Activated naive CD4-positive, alpha-beta T cell treated with anti-CD3 and anti-CD28 coated beads for 36 hours (primary cell): Measurements from ENCODE around the gene POLE. TPM values are rescaled to one million over a fixed set of nuclear protein-coding genes. Genes with fewer than 3 reads are reported as not detected.
"Not testable (repeated sequence)": the region's sequence is repeated elsewhere in the genome, so short reads cannot be mapped to it uniquely, and the experiment has no call there.

Experiments
- CTCF ChIA-PET: fragments of 350-600 bp; sonication (Branson Sonifier 250); formaldehyde crosslinking; loops from one replicate; lab custom pipeline; 2021; ENCODE audit warnings: antibody characterized with exemption; lab: Charles Lee
- DNase-seq: peaks from one replicate; pipeline ENCODE4 v3.0.0-alpha.2; 2020
- H3K27ac Mint-ChIP-seq: one replicate; pipeline ENCODE4 v1.8.0; 2021; ENCODE audit warnings: mild to moderate bottlenecking, mixed read lengths
- H3K27me3 Mint-ChIP-seq: one replicate; pipeline ENCODE4 v1.8.0; 2021; ENCODE audit warnings: low read depth, mixed read lengths
- H3K36me3 Mint-ChIP-seq: one replicate; pipeline ENCODE4 v1.8.0; 2021; ENCODE audit warnings: low read depth, mixed read lengths
- H3K4me1 Mint-ChIP-seq: one replicate; pipeline ENCODE4 v1.8.0; 2021; ENCODE audit warnings: low read depth, mixed read lengths
- H3K4me3 Mint-ChIP-seq: one replicate; pipeline ENCODE4 v1.8.0; 2021; ENCODE audit warnings: mild to moderate bottlenecking, moderate library complexity, mixed read lengths
- H3K9me3 Mint-ChIP-seq: one replicate; pipeline ENCODE4 v1.8.0; 2021; ENCODE audit warnings: mixed read lengths
- intact Hi-C: fragments of 100-400 bp; cut with micrococcal nuclease; formaldehyde crosslinking; loops from one replicate; pipeline ENCODE4 v1.15.1; 2023
- total RNA-seq, 2 experiments: library from RNA; stranded (reverse); gene quantifications; one replicate each; pipeline ENCODE4 v1.2.3, GENCODE V29; 2021

POLE gene
- total RNA-seq, 2 experiments from 2014 or later, result 118 to 121 TPM

DNA sequence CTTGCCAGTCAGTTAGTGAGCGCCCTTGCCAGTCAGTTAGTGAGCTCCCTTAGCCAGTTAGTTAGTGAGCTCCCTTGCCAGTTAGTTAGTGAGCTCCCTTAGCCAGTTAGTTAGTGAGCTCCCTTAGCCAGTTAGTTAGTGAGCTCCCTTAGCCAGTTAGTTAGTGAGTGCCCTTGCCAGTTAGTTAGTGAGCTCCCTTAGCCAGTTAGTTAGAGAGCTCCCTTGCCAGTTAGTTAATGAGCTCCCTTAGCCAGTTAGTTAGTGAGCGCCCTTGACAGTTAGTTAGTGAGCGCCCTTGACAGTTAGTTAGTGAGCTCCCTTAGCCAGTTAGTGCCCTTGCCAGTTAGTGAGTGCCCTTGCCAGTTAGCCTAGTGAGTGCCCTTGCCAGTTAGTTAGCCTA, 7.7 kb upstream of the POLE start:
- H3K27me3 Mint-ChIP-seq, DNase-seq, H3K4me1 Mint-ChIP-seq, H3K9me3 Mint-ChIP-seq, H3K4me3 Mint-ChIP-seq, H3K27ac Mint-ChIP-seq, intact Hi-C loops: not testable (repeated sequence)
- CTCF ChIA-PET, result interaction anchor here (0.7 kb wide), 1 partner anchor 544 kb away, joined by 4 read pairs; no protein-coding TSS in a partner anchor
- H3K36me3 Mint-ChIP-seq, result peaks cover 24% of the 10 kb centered on the region

DNA sequence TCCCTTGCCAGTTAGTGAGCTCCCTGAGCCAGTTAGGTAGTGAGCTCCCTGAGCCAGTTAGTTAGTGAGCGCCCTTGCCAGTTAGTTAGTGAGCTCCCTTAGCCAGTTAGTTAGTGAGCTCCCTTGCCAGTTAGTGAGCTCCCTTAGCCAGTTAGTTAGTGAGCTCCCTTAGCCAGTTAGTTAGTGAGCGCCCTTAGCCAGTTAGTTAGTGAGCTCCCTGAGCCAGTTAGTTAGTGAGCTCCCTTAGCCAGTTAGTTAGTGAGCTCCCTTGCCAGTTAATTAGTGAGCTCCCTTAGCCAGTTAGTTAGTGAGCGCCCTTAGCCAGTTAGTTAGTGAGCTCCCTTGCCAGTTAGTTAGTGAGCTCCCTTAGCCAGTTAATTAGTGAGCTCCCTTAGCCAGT, 4.9 kb upstream of the POLE start:
- H3K27me3 Mint-ChIP-seq, H3K27ac Mint-ChIP-seq, intact Hi-C loops, H3K36me3 Mint-ChIP-seq, H3K9me3 Mint-ChIP-seq, DNase-seq, H3K4me1 Mint-ChIP-seq, H3K4me3 Mint-ChIP-seq: not testable (repeated sequence)
- CTCF ChIA-PET, result interaction anchor here (0.7 kb wide), 2 partner anchors 77 to 152 kb away, joined by 3 read pairs; no protein-coding TSS in a partner anchor

DNA sequence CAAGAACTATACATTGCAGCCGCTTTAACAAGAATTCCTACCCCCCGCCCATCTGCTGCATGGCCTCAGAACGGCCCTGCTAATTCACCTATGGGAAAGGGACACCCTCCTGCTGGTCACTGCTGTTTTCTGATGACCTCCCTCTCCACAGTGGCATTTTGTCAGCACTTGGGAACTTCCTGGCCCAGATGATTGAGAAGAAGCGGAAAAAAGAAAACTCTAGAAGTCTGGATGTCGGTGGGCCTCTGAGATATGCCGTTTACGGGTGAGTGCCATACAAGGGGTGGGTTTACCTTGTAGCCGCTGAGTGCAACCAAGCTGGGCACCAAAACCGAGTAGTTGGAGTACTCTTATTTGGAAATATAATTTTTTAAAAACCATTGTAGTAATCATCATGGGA, 3.0 kb upstream of the POLE start:
- Mint-ChIP-seq H3K36me3 (peaks cover 8% of the 10 kb centered on the region), H3K9me3 (no peaks in the 10 kb centered on the region), H3K4me3 (no peak overlapping the region), H3K27me3 (no peaks in the 10 kb centered on the region), H3K27ac (no peak overlapping the region), H3K4me1 (peaks cover 16% of the 10 kb centered on the region)
- intact Hi-C loops, result no loop called here
- DNase-seq, result no peak
- CTCF ChIA-PET, result no interaction called here

DNA sequence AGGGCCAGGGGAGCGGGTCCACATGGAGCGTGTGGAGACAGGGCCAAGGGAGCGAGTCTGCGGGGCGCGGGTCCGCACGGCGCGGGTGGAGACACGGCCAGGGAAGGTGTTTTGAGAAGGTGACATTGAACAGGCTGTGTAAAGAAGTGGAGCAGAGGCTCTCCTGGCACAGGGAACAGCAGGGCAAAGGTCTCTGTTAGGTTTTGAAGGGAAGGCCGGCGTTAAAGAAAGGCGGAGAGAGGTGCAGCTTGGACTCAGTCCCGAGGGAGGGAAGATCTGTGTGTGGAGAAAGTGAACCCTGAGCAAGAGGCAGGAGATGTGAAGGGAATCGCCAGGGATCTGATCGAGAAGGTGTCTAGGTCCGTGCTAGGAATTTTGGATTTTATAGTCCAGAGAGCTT, 2.1 kb upstream of the POLE start:
- H3K36me3 Mint-ChIP-seq, result peaks cover 8% of the 10 kb centered on the region
- CTCF ChIA-PET, result no interaction called here
- no peak overlapping the region for H3K27ac Mint-ChIP-seq
- H3K27me3 Mint-ChIP-seq, result no peaks in the 10 kb centered on the region
- H3K4me3 Mint-ChIP-seq, result peak overlapping the region; percentile 28
- intact Hi-C loops, result no loop called here
- no peak for DNase-seq
- peaks cover 19% of the 10 kb centered on the region for H3K4me1 Mint-ChIP-seq
- H3K9me3 Mint-ChIP-seq, result no peaks in the 10 kb centered on the region

DNA sequence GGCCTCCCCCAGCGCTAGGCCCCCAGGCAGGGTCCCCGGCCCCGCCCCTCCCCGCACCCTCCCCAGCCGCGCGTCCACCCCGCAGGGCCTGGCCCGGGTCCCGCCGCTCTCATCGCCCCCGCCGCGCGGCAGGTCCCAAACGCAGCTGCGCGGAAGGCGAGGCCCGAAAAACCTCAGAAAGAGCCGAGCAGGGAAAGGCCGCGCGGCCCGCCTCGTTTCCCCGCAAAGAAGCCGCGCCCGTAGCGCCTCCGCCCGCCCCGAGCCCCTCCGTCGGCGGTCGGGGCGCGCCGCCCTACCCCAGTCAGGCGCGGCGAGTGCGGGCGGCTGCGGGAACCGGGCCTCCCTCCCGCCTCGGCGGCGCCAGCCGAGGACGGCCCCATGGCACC, 324 bp downstream of the POLE start:
- Mint-ChIP-seq H3K4me1 (peaks cover 23% of the 10 kb centered on the region), H3K4me3 (peak overlapping the region; percentile 79), H3K9me3 (no peaks in the 10 kb centered on the region), H3K27ac (no peak overlapping the region), H3K27me3 (no peaks in the 10 kb centered on the region), H3K36me3 (peaks cover 10% of the 10 kb centered on the region)
- CTCF ChIA-PET, result no interaction called here
- intact Hi-C loops, result loop anchor here (1.0 to 2.0 kb wide), 7 partner anchors 23 to 443 kb away; partner anchors contain the start of genes CHFR, PGAM5, ZNF10 and ZNF140
- DNase-seq, result no peak

DNA sequence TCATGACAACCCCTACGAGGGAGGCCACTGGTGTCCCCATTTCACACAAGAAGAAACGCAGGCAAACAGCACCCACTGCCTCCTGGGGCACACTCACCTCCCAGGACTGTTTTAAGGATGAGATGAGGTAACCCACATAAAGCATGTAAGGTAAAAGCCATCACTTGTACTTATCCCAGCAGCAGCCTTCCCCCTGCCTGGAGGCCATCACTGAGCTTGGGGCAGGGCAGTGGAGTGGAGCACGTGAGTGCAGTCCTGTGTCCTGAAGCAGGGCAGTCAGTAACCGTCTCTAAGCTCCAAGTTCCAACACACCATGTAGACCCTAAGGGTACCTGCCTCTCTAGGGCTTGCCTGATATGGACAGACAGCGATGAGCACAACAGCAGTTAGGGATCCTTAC, 1.7 kb downstream of the POLE start:
- peaks cover 14% of the 10 kb centered on the region for H3K36me3 Mint-ChIP-seq
- H3K4me3 Mint-ChIP-seq, result peak overlapping the region; percentile 79
- DNase-seq, result no peak
- peaks cover 23% of the 10 kb centered on the region for H3K4me1 Mint-ChIP-seq
- CTCF ChIA-PET, result interaction anchor here (0.5 to 0.6 kb wide), 2 partner anchors 156 to 201 kb away, joined by 3 to 4 read pairs; no protein-coding TSS in a partner anchor
- H3K27ac Mint-ChIP-seq, result peak overlapping the region; percentile 8
- no peaks in the 10 kb centered on the region for H3K27me3 Mint-ChIP-seq
- H3K9me3 Mint-ChIP-seq, result no peaks in the 10 kb centered on the region
- intact Hi-C loops, result no loop called here

DNA sequence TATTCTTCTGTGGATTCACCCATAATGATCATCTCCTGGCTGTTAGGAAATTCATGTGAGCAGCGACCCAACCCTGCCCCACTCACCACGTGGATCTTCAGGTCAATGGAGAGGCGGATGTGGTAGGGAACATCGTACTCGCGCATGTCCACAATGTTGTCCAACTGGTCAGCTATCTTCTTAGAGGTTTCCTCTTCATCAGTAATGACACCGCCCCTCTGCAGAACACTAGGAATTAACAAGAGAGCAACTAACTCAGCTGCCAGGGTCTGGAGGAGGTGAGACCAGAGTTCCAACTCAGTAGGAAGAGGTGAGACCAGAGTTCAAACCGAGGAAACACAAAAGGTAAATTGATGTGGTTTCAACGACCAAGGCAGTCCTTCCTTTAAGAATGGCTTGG, 9.7 kb downstream of the POLE start:
- DNase-seq, result no peak
- Mint-ChIP-seq H3K9me3 (no peaks in the 10 kb centered on the region), H3K27ac (no peak overlapping the region), H3K27me3 (no peaks in the 10 kb centered on the region), H3K4me3 (no peak overlapping the region), H3K4me1 (no peaks in the 10 kb centered on the region), H3K36me3 (peaks cover 54% of the 10 kb centered on the region)
- intact Hi-C loops, result no loop called here
- CTCF ChIA-PET, result no interaction called here

DNA sequence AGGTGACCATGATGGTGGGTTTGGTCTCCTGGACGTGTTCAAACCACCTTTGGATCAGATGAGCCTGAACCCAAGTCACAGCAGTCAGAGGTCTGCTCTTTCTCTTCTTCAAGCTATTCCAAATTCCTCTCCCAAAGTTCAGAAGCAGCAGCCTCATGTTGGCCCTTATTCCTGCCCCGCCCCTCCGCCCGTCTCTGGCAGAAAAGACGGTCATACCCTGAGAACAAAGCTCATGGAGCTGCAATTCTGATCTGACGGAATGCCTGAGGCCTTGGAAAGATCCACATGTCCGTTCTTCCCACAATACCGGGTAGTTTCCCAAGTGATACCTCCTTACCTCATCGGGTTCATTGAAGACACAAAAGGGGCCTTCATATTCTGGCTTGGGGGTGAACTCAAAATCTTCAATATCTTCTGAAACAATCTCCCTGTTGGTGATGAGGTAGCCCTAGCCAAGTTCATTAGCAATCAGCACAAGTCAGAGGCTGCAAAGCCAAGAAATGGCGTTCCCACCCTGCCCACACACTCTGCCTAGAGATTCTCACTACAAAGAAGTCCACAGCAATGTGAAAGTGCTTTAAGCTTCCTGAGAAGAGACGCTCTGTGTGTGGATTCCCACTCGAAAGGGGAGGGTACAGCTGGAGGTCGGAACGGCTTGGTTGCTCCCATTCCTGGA, 11.2 kb downstream of the POLE start:
- intact Hi-C loops, result no loop called here
- DNase-seq, result no peak
- Mint-ChIP-seq H3K36me3 (peaks cover 59% of the 10 kb centered on the region), H3K27ac (no peak overlapping the region), H3K9me3 (no peaks in the 10 kb centered on the region), H3K4me3 (no peak overlapping the region), H3K27me3 (no peaks in the 10 kb centered on the region), H3K4me1 (no peaks in the 10 kb centered on the region)
- CTCF ChIA-PET, result no interaction called here

DNA sequence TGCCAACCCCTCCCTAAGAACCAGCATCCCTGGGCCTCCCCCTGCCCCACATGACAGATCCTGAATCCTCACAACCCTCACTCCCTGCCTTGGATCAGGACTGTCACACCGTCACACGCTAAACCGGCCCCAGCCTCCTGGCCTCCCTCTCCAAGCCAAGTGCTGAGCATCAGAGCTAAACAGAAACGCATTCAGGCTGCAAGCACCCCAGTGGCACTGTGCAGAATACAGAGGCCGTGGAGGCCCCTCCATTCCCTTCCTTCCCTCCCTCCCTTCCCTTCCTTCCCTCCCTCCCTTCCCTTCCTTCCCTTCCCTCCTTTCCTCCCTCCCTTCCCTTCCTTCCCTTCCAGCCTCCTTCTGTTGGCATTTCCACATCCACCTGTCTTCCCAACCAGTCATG, 12.6 kb downstream of the POLE start:
- Mint-ChIP-seq H3K4me1 (no peaks in the 10 kb centered on the region), H3K27me3 (no peaks in the 10 kb centered on the region), H3K36me3 (peaks cover 60% of the 10 kb centered on the region), H3K4me3 (no peak overlapping the region), H3K27ac (no peak overlapping the region), H3K9me3 (no peaks in the 10 kb centered on the region)
- CTCF ChIA-PET, result no interaction called here
- intact Hi-C loops, result no loop called here
- DNase-seq, result no peak

DNA sequence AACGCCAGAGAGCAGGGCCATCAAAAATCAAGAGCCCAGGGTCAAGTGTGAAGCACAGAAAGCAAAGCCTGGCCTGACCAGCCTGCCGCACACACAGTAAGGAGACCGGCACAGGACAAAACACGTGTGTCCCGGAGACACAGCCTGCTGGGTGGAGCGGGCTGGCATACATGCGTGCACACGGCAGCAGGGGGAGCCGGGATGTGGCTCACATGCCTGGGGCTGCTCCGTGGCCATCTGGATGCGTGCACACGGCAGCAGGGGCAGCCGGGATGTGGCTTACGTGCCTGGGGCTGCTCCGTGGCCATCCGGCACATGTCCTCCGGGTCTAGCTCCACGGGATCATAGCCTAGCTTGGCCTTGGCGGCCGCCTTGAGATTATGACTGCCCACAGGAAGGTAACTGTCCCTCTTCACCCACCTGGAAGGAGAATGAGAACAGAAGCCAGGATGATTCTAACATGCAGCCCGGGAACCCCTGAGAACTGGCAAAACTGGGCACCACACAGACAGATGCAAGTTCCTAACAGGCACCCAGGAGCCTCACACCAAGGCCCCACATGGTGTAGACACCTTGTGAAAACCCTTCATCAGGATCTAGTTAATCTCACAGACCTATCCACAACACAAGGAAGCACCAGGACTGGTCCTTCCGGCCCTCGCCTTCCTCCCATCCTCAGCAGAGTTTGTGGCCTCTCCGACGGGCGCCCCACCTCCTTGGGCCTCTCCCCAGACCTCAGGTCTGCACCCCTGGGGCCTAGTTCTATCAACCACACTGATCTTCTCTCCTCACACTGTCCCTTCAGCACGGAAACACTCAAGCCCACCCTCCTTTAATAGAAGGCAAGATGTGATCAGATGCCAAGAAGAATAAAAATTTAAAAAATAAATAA, 13.6 kb downstream of the POLE start:
- intact Hi-C loops, result no loop called here
- CTCF ChIA-PET, result no interaction called here
- no peaks in the 10 kb centered on the region for H3K4me1 Mint-ChIP-seq
- peaks cover 66% of the 10 kb centered on the region for H3K36me3 Mint-ChIP-seq
- H3K27ac Mint-ChIP-seq, result no peak overlapping the region
- no peak overlapping the region for H3K4me3 Mint-ChIP-seq
- DNase-seq, result no peak
- H3K27me3 Mint-ChIP-seq, result no peaks in the 10 kb centered on the region
- H3K9me3 Mint-ChIP-seq, result no peaks in the 10 kb centered on the region

DNA sequence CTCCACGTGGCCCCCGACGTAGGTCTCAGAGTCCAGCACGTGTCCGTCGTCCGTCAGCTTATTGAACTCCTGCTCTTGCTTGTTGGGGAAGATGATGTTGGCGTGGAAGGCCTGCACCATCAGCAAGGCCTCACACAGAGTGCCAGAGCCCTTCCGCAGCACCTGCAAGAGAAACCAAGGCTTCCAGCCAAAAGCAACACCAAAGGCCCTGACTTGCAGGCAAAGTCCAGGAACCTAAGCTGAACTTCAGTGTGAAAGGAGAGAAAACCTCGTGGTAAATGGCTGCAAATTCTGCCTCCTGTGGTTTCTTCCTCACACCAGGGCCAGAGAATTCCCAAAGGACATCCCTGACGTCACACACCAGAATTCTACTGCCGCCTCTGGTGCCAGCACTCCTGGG, 14.5 kb downstream of the POLE start:
- Mint-ChIP-seq H3K27me3 (no peaks in the 10 kb centered on the region), H3K4me3 (no peak overlapping the region), H3K36me3 (peaks cover 70% of the 10 kb centered on the region), H3K9me3 (no peaks in the 10 kb centered on the region), H3K4me1 (no peaks in the 10 kb centered on the region), H3K27ac (no peak overlapping the region)
- intact Hi-C loops, result no loop called here
- no peak for DNase-seq
- CTCF ChIA-PET, result no interaction called here

DNA sequence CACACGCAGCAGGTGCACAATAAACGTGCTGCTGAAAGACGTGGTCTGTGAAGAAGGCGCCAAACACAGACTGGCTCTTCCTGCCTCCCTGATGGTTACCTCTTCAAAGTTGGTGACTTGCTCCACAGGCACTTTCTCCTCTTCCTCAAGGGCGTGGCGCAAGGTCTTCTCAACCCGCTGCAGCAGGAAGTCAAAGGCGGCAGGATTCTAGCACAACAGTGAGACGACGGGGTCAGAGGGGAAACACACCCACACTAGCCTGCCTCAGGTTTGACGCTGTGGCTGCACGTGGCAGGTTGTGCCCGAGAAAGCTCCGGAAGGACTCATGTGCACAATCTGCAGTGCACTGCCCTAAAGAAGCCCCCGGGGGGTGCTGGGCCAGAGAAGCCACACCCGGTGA, 15.0 kb downstream of the POLE start:
- Mint-ChIP-seq H3K27me3 (no peaks in the 10 kb centered on the region), H3K27ac (no peak overlapping the region), H3K9me3 (no peaks in the 10 kb centered on the region), H3K36me3 (peaks cover 72% of the 10 kb centered on the region), H3K4me1 (no peaks in the 10 kb centered on the region), H3K4me3 (no peak overlapping the region)
- DNase-seq, result no peak
- CTCF ChIA-PET, result no interaction called here
- intact Hi-C loops, result no loop called here
